Right lung (tissue), 5 donors: ENCODE results near the gene ELAVL2. TPM values are rescaled to one million over a fixed set of nuclear protein-coding genes. Genes with fewer than 3 reads are reported as not detected.

ENCODE experiments used
- DNase-seq, 2 donors: peaks; one replicate each; pipeline ENCODE4 v3.0.0-alpha.2; 2013
- polyA plus RNA-seq, 5 donors: library from polyadenylated mRNA; unstranded; fragments of 120-200 nt; gene quantifications; one replicate each; pipeline versions ENCODE4 v1.2.1 to v1.2.3, GENCODE V29; 2013; ENCODE audit warnings: inconsistent platforms in 1 of 5, low replicate concordance in 1 of 5; ENCODE audit not compliant: insufficient read length in 5 of 5, insufficient read depth in 1 of 5

ELAVL2 gene
- polyA plus RNA-seq, 5 donors = 1.1 to 3.5 (median 3.1) TPM

DNA sequence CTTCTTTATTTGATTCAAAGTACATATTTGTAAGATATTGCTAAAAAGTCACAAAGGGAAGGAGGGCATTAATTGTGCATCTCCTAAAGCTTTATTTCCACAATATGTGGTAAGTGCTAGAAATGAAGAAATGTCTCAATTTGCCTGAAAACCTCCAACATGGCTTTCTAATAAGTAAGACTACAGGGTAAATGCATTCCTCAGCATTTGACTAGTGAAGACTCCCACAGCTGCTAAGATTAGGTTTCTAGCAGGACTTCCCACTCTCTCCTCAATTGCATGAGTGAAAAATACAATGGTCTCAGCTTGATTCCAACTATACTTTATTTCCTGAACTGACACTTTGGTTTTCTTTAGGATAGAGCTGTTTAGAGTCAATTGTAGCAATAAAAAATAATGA is 162.1 kb downstream of the ELAVL2 start:
- DNase-seq = no peak

DNA sequence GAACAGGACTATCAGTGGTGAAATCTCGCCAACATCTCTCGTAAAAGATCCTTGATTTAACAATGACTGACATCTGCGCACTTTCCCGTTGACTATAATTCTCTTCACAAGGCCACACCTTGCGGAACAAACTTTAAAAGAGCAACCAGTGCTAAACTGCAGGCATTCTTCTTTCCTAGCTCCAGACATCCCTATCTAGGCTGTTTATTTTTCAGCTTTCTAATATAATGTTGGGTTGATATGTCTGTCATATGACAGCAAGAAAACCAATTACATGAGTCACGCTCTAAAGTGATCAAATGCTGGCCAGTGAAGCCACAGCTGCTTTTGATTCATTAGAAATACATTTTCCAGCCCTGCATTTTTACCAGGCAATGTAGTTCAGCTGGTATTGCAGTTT is 162.5 kb downstream of the ELAVL2 start:
- no peak for DNase-seq

DNA sequence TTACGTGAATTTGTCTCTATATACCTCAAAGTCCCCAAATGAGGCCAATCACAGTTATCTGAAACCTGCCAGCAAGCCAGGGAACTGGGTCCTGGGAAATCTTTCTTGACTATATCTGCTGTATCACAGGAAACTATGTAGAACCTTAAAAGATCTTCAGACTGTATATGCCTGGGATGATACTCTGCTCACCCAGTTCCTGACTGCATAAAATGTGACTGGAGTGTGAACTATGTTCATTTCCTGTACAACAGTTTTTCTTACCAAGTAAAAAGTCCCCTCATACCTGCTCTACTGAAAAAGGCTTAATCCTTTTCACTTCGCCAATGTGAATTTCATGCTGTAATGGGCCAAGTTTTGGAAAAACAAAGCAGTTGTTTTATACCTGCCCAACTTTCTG is 162.9 kb downstream of the ELAVL2 start:
- DNase-seq = no peak

DNA sequence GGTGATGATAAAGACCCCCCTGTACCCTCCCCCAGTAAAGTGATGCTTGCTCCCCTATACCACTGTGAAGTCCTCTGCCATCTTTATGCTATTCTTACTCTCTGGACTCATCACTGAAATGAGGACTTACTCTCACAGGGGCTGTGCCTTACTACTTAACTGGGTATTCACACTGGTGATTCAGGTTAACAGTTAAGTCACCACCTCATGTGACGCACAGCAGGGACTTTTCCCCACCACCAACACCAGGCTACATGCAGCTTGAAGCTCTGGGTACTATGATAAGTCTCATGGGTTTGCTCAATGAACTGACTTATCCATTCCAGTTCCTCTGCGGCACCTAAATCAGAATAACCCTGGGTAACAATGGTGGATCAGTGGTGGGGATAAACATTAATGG is 163.7 kb downstream of the ELAVL2 start:
- DNase-seq = no peak

DNA sequence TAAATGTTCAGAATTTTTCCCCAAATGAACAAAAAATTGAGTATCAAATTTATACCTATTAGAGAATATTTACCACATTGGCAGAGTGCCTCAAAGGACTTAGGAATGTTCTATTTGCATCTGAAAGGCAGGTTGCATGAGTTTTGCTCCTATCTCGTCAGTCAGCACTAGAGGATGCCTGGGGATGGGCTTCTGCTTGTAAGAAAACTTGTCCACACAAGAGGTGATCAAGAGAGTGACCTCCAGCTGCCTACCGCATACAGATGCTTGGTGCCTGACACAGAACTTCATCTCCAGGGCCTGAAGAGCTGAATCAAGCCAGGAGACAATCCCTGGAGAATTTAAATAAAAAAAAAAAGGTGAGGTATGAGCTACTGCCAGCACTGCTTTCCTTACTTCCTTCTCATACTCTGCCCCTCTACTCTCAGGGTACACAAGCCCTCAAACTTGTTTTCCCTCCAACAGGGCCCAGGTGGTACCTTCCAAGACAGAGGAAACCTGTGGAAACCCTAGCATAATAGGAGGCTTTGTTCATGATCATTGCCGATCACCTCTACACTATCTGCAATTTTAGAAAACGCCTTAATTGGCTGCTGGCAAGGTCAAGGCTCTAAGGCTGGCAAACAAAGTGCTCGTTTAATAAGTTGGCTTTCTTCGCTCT is 166.6 kb downstream of the ELAVL2 start:
- no peak for DNase-seq

DNA sequence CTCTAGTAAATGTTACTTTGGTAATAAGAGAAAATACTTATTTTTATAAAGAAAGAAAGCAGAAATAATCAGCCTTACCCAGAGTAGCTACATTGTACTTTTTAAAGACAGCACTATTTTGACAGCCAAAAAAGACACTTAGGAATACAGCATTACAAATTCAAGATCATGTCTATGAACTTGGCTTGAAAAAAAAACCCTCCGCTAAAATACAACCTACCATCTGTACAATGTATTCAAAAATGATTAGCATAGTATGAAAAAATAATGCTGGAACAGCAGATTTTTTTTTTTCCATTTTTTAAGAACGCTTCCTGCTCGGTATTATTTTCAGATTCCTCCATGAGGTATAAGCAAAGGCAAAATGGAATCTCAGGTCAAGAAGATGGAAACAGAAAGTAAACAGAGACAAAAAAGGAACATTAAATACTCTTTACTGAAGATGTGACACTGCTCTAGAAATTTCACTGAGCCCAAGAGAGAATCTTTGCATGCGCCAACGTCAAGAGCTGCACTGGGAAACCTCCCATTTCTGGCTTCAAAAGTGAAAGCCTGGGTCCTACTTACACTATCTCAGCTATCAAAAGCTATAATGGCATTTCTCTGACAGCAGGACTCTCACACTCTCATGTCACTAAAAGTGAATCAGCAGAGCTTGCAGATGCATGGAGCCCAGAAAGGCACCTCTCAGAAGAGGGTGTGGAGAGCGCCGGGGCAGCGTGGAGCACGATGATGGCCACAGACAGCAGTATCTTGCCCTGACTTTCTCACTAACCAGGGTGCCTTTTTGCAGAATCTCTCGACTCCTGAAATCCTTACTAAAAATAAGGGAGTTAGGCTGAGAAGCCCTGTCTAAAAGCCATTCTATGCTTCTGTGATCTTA is 167.4 kb downstream of the ELAVL2 start:
- no peak for DNase-seq

- no peak for DNase-seq
Measured at GRCh38 chr9:23651051-23651450, 175.0 kb downstream of the ELAVL2 start.

DNA sequence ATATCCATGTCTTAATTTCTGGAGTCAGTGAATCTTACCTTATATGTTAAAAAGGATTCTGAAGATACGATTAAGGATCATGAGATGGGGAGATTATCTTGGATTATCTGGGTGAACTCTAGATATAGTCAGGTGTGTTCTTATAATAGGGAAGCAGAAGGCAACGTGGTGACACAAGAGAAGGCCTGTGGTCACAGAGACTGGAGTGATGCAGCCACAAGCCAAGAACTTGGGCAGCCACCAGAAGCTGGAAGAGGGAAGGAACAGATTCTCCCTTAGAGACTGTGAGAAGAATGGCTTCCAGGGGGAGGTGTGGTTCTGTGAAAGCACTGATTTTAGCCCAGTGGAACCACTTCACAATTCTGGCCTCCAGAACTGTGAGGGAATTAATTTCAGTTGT is 177.4 kb downstream of the ELAVL2 start:
- no peak for DNase-seq

- DNase-seq = no peak
Measured at GRCh38 chr9:23644896-23645295, 181.1 kb downstream of the ELAVL2 start.

DNA sequence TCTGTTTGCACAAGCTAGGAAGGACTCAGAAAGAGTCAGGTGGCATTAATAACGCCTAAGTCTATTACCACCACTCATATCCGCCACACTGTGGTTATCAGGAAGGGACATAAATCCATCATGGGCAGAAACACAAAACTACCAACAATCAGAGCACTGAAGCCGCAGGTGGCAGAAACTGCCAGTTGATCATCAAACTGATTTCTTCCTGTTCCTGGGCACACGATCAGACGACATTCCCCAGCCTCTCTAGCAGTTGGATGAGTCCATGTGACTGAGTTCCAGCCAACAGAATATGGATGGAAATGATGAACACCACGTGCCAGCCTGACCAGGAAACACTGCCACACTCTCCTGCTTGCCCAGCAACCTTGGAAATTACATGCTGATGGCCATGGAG is 181.7 kb downstream of the ELAVL2 start:
- DNase-seq = no peak

DNA sequence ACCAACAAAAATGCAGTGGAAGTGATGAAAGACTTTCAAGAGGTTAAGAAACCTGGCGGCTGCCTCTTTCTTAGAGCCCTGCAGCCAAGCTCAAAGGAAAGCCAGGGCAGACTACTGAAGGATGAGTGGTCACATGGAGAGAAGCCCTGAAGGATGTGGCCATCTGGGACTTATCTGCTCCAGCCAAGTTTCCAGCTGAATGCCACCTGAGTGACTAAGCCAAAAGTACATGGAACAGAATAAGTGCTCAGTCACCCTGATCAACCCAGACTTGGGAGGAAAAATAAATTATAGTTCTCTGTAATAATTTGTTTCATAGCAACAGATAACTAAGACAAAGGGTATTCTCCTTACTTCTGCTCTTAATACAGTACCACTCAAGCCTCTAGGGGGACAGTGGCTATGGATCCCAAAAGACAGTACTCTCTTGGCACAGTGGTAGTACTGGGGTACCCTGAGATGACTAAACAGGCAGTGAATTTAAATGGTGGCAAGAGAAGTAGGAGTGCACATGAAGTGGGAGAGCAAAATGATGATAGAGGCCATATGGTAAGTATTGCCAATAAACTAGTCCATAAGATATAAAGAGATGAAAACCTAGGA is 182.3 kb downstream of the ELAVL2 start:
- no peak for DNase-seq
